ENCODE data around the gene KBTBD13. TPM values are rescaled to one million over a fixed set of nuclear protein-coding genes. Genes with fewer than 3 reads are reported as not detected.

KBTBD13 gene
- total RNA-seq, result not detected

DNA sequence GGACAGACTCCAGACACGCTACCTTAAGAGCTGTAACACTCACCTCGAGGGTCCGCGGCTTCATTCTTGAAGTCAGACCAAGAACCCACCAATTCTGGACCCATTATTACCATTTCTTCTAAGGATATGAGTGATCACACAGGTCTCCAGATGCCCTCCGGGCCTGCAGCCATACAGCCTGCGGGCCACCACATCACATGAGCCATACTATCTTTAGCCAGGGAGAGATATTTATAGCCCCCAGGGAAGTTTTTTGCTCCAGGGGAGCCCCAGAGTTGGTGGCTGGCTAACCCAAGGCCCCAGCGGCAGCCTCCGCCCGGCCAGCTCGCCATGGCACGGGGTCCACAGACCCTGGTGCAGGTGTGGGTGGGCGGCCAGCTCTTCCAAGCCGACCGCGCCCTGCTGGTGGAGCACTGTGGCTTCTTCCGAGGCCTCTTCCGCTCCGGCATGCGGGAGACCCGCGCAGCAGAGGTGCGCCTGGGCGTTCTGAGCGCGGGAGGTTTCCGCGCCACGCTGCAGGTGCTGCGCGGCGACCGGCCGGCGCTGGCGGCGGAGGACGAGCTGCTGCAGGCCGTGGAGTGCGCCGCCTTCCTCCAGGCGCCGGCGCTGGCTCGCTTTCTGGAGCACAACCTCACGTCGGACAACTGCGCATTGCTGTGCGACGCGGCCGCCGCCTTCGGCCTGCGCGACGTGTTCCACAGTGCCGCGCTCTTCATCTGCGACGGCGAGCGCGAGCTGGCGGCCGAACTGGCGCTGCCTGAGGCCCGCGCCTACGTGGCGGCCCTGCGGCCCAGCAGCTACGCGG, at the start of gene KBTBD13:
Gene KBTBD13 (plus strand): TSS at position 261 of the 805 bp plus-strand sequence. CDS start 70 bp downstream, at position 331.

DNA sequence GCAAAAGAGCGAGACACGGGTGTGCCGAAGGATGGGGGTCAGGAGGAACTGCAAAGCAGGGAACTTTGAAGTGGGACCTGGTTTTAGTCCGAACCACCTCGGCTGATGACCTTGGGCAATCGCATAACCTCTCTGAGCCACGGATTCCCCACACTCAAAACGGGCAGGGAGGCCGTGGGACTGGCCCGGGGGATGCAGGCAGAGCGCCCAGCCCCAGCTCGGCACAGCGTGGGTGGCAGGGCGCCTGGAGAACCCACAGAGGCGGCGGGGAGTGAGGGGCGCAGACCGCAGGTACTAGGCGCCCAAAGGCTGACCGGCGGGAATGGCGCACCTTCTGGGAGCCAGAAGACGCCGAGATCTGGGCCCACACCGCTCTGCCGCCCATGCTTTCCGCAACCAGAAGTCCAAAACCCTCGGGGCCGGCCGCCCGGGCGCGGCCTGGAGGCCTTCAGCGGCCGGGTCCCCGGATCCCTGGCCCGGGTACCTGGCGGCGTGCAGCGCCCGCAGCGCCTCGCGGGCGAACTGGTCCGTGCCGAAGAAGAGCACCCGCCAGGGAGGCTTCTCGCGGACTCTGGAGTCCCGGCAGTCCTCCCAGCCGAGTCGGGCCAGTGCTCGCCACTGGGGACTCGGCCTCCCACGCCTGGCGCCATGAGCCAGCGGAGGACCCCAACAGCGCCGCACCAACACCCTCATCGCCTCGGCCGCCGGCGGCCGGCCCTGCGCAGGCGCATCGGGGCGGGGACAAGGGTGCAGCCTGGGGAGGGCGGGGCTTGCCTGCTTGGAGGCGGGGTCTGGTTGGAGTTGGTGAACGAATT, 47.4 kb upstream of the KBTBD13 start, which contains the start of gene MTFMT:
Gene MTFMT (minus strand): TSS at position 719 of the 815 bp plus-strand sequence. CDS start 26 bp downstream, at position 693.

DNA sequence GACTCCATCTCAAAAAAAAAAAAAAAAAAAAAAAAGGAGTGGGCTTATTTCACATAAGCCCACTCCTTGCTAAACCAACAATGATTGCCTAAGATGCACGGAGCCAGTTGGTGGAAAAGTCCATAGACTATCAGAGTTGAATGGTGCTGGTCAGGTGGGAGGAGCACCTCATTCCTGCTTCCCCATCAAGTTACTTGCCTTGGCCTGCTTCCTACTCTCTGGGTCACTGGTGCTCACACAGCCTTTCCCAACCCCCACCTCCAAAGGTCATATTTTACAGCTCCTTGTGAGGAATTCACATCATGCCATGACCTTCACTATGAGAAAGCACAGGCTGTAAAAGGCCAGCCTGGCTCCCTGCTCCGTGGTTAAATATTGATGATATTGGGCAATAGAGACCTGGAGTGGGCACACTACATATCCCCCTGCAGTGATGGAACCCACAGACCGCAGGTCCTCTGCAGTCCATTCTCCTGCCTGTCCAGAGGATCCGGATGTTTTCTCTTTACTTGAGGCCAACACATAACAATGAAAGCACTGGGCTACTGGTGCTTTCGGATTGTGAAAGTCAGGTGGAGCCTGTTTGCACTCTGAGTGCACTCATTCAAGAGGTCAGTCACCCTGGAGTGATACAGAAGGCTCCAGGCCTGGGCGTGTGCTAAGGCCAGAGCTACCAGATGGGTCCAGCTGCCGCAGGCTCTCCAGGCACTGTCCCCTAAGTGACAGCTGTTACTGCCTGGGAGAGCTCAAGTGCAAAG, 31.6 kb upstream of the KBTBD13 start, which contains the start of gene SLC51B:
Gene SLC51B (plus strand): TSS at position 664 of the 758 bp plus-strand sequence. CDS start 4,618 bp downstream, outside the sequence.

DNA sequence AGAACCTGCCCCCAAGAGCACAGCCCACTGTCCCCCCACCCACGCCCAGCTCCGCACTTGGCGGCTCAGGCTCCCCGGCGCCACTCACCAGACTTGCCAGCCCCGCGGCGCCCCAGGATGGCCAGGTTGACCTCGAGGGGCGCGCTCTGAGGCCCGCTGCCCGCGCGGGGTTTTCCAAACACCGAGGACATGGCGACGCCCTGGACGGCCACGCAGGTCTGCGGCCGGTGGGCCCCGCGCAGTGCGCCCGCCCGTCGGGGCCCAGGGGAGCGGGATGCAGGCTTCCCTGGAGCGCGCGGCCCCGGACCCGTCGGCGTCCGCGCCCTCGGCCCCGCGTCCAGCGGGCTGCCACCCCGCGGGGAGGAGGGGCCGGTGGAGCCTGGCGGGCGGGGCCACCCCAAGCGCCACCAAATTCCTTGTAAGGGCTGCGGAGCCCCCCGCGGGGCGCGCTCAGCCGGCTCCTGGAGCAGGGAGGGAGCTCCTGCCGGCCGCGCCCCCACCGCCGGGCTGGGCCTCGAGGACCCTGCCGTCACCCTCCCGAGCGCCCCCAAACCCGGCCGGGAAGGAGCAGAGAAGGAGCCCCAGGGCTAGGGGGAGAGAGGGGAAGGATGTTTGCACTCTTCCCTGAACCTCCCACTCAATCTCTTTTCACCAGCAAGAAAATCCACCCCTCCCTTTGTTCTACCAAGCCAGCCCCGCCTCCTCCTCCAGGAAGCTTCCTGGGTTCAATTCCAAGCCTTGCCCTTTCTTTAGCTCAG, 8.7 kb upstream of the KBTBD13 start, which contains the start of gene RASL12:
Gene RASL12 (minus strand): TSS at position 347 of the 758 bp plus-strand sequence. CDS start 156 bp downstream, at position 191.

DNA sequence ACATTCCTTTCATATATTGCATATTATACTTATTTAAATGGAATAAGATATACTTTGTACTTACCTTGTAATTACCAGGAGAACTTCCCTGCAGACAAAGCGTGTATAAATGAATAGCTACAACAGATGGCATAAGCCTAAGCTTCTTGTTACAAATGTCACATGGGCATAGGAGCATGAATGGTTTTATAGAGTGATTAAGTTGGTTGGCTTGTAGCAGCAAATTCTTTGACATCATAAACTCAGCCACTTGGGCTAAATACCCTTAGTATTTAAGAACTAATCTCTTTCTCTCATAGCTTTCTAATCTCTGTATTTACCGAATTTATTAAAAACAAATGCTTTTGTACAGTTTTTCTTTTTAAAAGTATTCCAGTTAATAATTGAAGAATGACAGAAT, 38.5 kb downstream of the KBTBD13 start, which contains the start of gene UBAP1L:
Gene UBAP1L (minus strand): TSS at position 115 of the 400 bp plus-strand sequence. CDS start 8,985 bp downstream, outside the sequence.

Small RNA genes within 50 kb of the gene (small RNA-seq; reads per million reads assigned to genes)
- gene AC013553.1 (ENCODE audit: low replicate concordance), result not detected

Other genes starting within 250 kb of the KBTBD13 start
- gene PLEKHO2, start 234.8 kb upstream of the KBTBD13 start, total RNA-seq, result 6.3 TPM
- gene ANKDD1A, start 164.8 kb upstream of the KBTBD13 start, total RNA-seq, result 27.2 TPM
- gene SPG21, start 86.8 kb upstream of the KBTBD13 start, total RNA-seq, result 52.9 TPM
- gene MTFMT, start 47.1 kb upstream of the KBTBD13 start, total RNA-seq, result 18.5 TPM
- not detected for gene SLC51B, start 31.4 kb upstream of the KBTBD13 start, total RNA-seq
- gene RASL12, start 8.8 kb upstream of the KBTBD13 start, total RNA-seq, result 2.8 TPM
- 12.5 TPM for gene UBAP1L, start 38.5 kb downstream of the KBTBD13 start, total RNA-seq
- 23.5 TPM for gene PDCD7, start 57.1 kb downstream of the KBTBD13 start, total RNA-seq
- gene CLPX, start 108.6 kb downstream of the KBTBD13 start, total RNA-seq, result 66.7 TPM
- gene CILP, start 134.7 kb downstream of the KBTBD13 start, total RNA-seq, result 0.63 TPM
- 16.6 TPM for gene PARP16, start 210.1 kb downstream of the KBTBD13 start, total RNA-seq
- not detected for gene RNU5A-1, start 219.3 kb downstream of the KBTBD13 start, total RNA-seq
- not detected for gene RNU5B-1, start 227.9 kb downstream of the KBTBD13 start, total RNA-seq